ENCODE results near the gene KIRREL1.

GRCh38 chr1:157952601-157953000 is 40.8 kb upstream of the KIRREL1 start:
- TF ChIP-seq, protein P1, sequence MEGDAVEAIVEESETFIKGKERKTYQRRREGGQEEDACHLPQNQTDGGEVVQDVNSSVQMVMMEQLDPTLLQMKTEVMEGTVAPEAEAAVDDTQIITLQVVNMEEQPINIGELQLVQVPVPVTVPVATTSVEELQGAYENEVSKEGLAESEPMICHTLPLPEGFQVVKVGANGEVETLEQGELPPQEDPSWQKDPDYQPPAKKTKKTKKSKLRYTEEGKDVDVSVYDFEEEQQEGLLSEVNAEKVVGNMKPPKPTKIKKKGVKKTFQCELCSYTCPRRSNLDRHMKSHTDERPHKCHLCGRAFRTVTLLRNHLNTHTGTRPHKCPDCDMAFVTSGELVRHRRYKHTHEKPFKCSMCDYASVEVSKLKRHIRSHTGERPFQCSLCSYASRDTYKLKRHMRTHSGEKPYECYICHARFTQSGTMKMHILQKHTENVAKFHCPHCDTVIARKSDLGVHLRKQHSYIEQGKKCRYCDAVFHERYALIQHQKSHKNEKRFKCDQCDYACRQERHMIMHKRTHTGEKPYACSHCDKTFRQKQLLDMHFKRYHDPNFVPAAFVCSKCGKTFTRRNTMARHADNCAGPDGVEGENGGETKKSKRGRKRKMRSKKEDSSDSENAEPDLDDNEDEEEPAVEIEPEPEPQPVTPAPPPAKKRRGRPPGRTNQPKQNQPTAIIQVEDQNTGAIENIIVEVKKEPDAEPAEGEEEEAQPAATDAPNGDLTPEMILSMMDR (IDR thresholded peaks at IDR 0.05), result no peak
- TF ChIP-seq EZH2 (IDR thresholded peaks at IDR 0.05), result no peak
- TF ChIP-seq EZH2phosphoT487 (IDR thresholded peaks at IDR 0.05), result no peak

Measured in neural progenitor cell (in vitro differentiated cells).